GM12872 (cell line): Measurements from ENCODE around the gene MYO3B.

Experiments
- CTCF ChIP-seq: IDR thresholded peaks from 3 replicates; pipeline ENCODE4 v1.5.1; 2011; ENCODE audit warnings: low read depth, mild to moderate bottlenecking, low read length, moderate library complexity; ENCODE audit not compliant: insufficient read depth

The MYO3B gene

GRCh38 chr2:170292415-170292814 is 114.5 kb downstream of the MYO3B start:
- TF ChIP-seq CTCF = no peak

- no peak for TF ChIP-seq CTCF
Measured at GRCh38 chr2:170297496-170297895, 119.5 kb downstream of the MYO3B start.

GRCh38 chr2:170298115-170298514 is 120.2 kb downstream of the MYO3B start:
- TF ChIP-seq CTCF = no peak

GRCh38 chr2:170298861-170299429 is 121.0 kb downstream of the MYO3B start:
- TF ChIP-seq CTCF = no peak

- TF ChIP-seq CTCF = no peak
Measured at GRCh38 chr2:170300993-170301392, 123.0 kb downstream of the MYO3B start.

GRCh38 chr2:170301626-170302025 is 123.7 kb downstream of the MYO3B start:
- TF ChIP-seq CTCF = no peak

GRCh38 chr2:170305711-170306110 is 127.8 kb downstream of the MYO3B start:
- no peak for TF ChIP-seq CTCF
